Measurements from ENCODE around the gene TUB.

Gene TUB

GRCh38 chr11:8109675-8110074, 28.7 kb downstream of the TUB start:
- DNase-seq = no peak

- DNase-seq = no peak
These were observed 29.4 kb downstream of the TUB start for GRCh38 chr11:8110396-8110795.

GRCh38 chr11:8111636-8112035, 30.6 kb downstream of the TUB start:
- no peak for DNase-seq

GRCh38 chr11:8122173-8122764, 41.3 kb downstream of the TUB start:
- no peak for DNase-seq

GRCh38 chr11:8126649-8127289, 45.8 kb downstream of the TUB start:
- DNase-seq = no peak

- no peak for DNase-seq
These were observed 46.4 kb downstream of the TUB start for GRCh38 chr11:8127447-8127846.

- DNase-seq = no peak
These were observed 57.5 kb downstream of the TUB start for GRCh38 chr11:8138526-8138925.

- DNase-seq = no peak
These were observed 68.7 kb downstream of the TUB start for GRCh38 chr11:8149726-8150125.
